K562 (cell line): ENCODE results near the gene VAT1L. TPM values are rescaled to one million over a fixed set of nuclear protein-coding genes. Genes with fewer than 3 reads are reported as not detected.

Experiments used
- ATAC-seq: fragments of 200-7000 bp; cut with Tn5 transposase; 3 replicates; pipeline ENCODE4 v1.9.1; 2020; ENCODE audit warnings: moderate library complexity
- BruUV-seq: library from RNA; stranded (reverse); fragments of 400-500 nt; replicated peaks from 2 replicates; lab custom pipeline; 2021; lab: Mats Ljungman, UMichigan
- CTCF ChIA-PET: fragments of 300-600 bp; formaldehyde crosslinking; extraction: SDS; loops from one replicate; lab custom pipeline; 2021; ENCODE audit warnings: low intra/inter-chr PET ratio; lab: Yijun Ruan, JAX
- POLR2A ChIA-PET: fragments of 300-600, 350-650 bp; sonication (Branson Sonifier 250); formaldehyde crosslinking; extraction: SDS; loops from one replicate; lab custom pipeline; 2021; ENCODE audit warnings: antibody characterized with exemption, inconsistent platforms; lab: Yijun Ruan, JAX
- DNase-seq, 4 experiments: peaks; one replicate each; pipeline versions ENCODE4 v3.0.0 to v3.0.0-alpha.2; 2011 to 2018; ENCODE audit warnings: low spot score in 3 of 4, mixed read lengths in 3 of 4; ENCODE audit errors: extremely low read depth in 1 of 4
- FAIRE-seq: peaks from 2 replicates; lab custom pipeline; 2011; peaks lifted over from hg19 to GRCh38; lab: Jason Lieb, UNC
- H2AFZ ChIP-seq: 2 replicates; pipeline ENCODE4 v1.6.0; 2011; ENCODE audit warnings: low read depth, low read length, control low read depth, inconsistent platforms
- H3K27ac ChIP-seq: fragments of 200-600 bp; 3 replicates; pipeline ENCODE4 v1.8.0; 2011; ENCODE audit warnings: low read depth, mild to moderate bottlenecking, control low read depth, inconsistent platforms, low read length, moderate library complexity, mixed read lengths; ENCODE audit errors: extremely low read depth
- H3K27me3 ChIP-seq, 2 experiments: fragments of 300-600 bp in 1 of 2; 2 replicates in 1 of 2; 3 replicates in 1 of 2; pipeline versions ENCODE4 v1.6.0 to v1.8.0; 2011; ENCODE audit warnings: inconsistent platforms in 2 of 2, low read length in 2 of 2, mild to moderate bottlenecking in 1 of 2, mixed read lengths in 1 of 2, moderate library complexity in 1 of 2; ENCODE audit not compliant: control insufficient read depth in 2 of 2, insufficient read depth in 2 of 2
- H3K36me3 ChIP-seq: fragments of 300-600 bp; 3 replicates; pipeline ENCODE4 v1.8.0; 2011; ENCODE audit warnings: mild to moderate bottlenecking, low read length, inconsistent platforms; ENCODE audit not compliant: control insufficient read depth, insufficient read depth
- H3K4me1 ChIP-seq, 2 experiments: fragments of 200-600 bp in 1 of 2; replicated peaks in 1 of 2; 2 replicates in 1 of 2; 3 replicates in 1 of 2; pipeline versions ENCODE4 v1.5.1 to v1.8.0; 2011; ENCODE audit warnings: inconsistent platforms in 2 of 2, low read length in 2 of 2, mild to moderate bottlenecking in 1 of 2, mixed read lengths in 1 of 2, moderate library complexity in 1 of 2; ENCODE audit not compliant: control insufficient read depth in 2 of 2, insufficient read depth in 2 of 2
- H3K4me2 ChIP-seq: 2 replicates; pipeline ENCODE4 v1.6.1; 2011; ENCODE audit warnings: low read length, control low read depth, inconsistent platforms, mixed read lengths; ENCODE audit not compliant: insufficient read depth
- H3K4me3 ChIP-seq: fragments of 200-600 bp; sonication (generic), shearing (Covaris generic); 2 replicates; pipeline ENCODE4 v1.5.1; 2016; ENCODE audit warnings: control low read depth, inconsistent platforms
- H3K79me2 ChIP-seq: fragments of 200-600 bp; 3 replicates; pipeline ENCODE4 v1.8.0; 2011; ENCODE audit warnings: low read length, inconsistent platforms; ENCODE audit not compliant: control insufficient read depth, insufficient read depth
- H3K9ac ChIP-seq, 2 experiments: 2 replicates each; pipeline versions ENCODE4 v1.6.0 to v1.6.1; 2011; ENCODE audit warnings: low read depth in 2 of 2, low read length in 2 of 2, control low read depth in 1 of 2, inconsistent platforms in 1 of 2, mild to moderate bottlenecking in 1 of 2, mixed read lengths in 1 of 2; ENCODE audit not compliant: insufficient read depth in 1 of 2
- H3K9me1 ChIP-seq: one replicate; pipeline ENCODE4 v1.6.0; 2011; ENCODE audit warnings: inconsistent platforms, mild to moderate bottlenecking, low read length, moderate library complexity; ENCODE audit not compliant: control insufficient read depth, insufficient read depth
- H3K9me3 ChIP-seq: replicated peaks from 2 replicates; pipeline ENCODE4 v1.5.1; 2011; ENCODE audit warnings: low read depth, low read length, inconsistent platforms; ENCODE audit not compliant: control insufficient read depth, insufficient read depth
- H4K20me1 ChIP-seq: replicated peaks from 2 replicates; pipeline ENCODE4 v1.6.1; 2011; ENCODE audit warnings: low read length, inconsistent platforms, mixed read lengths; ENCODE audit not compliant: control insufficient read depth, insufficient read depth
- ATF2 ChIP-seq: sonication (generic); formaldehyde crosslinking; IDR thresholded peaks from 2 replicates; pipeline ENCODE4 v1.8.1; 2022; ENCODE audit warnings: missing genetic modification reagents
- BRF2 ChIP-seq: IDR thresholded peaks from 3 replicates; pipeline ENCODE4 v1.6.1; 2011; ENCODE audit warnings: borderline replicate concordance, mild to moderate bottlenecking; ENCODE audit not compliant: insufficient read length, insufficient read depth
- CC2D1A ChIP-seq: fragments of 450-650 bp; IDR thresholded peaks from 2 replicates; pipeline ENCODE4 v1.6.1; 2017; ENCODE audit warnings: mild to moderate bottlenecking
- MYBL2 ChIP-seq, 2 experiments: fragments of 450-650 bp in 1 of 2; sonication (generic) in 1 of 2; formaldehyde crosslinking in 1 of 2; IDR thresholded peaks; 2 replicates each; pipeline versions ENCODE4 v1.6.1 to v1.8.1; 2017 to 2022; ENCODE audit warnings: borderline replicate concordance in 1 of 2, inconsistent platforms in 1 of 2, low read depth in 1 of 2, mild to moderate bottlenecking in 1 of 2, missing genetic modification reagents in 1 of 2, moderate library complexity in 1 of 2
- ZNF165 ChIP-seq: fragments of 250-450 bp; sonication (Bioruptor Pico); IDR thresholded peaks from 2 replicates; pipeline ENCODE4 v1.4.0; 2020; ENCODE audit warnings: borderline replicate concordance
- ZNF740 ChIP-seq, 3 experiments: fragments of 200-800 bp in 1 of 3; sonication (Bioruptor generic) in 1 of 3; sonication (generic) in 1 of 3; formaldehyde crosslinking in 1 of 3; IDR thresholded peaks; 2 replicates each; pipeline versions ENCODE4 v1.6.1 to v1.8.0; 2016 to 2022; ENCODE audit warnings: mild to moderate bottlenecking in 2 of 3, missing compliant biosample characterization in 2 of 3, missing genetic modification characterization in 2 of 3, missing genetic modification reagents in 1 of 3
- WGBS: fragments of 100-300 bp; shearing (Covaris generic); methylation state at CpG from one replicate; pipeline ENCODE4 v1.1.6; 2016; ENCODE audit warnings: low coverage, mixed read lengths; ENCODE audit not compliant: insufficient coverage; ENCODE audit errors: missing lambda C conversion rate; 5-methylcytosine and 5-hydroxymethylcytosine counted together
- in situ Hi-C: fragments of 300-500 bp; cut with MboI; formaldehyde crosslinking; loops from 4 replicates; pipeline ENCODE4 v1.15.0; 2018; ENCODE audit warnings: inconsistent platforms, mixed read lengths
- intact Hi-C: fragments of 100-400 bp; cut with micrococcal nuclease; formaldehyde crosslinking; loops from 2 replicates; pipeline ENCODE4 v1.14.2; 2022
- polyA plus RNA-seq, 8 experiments: library from polyadenylated mRNA; depleted of rRNA in 4 of 8; stranded (reverse) in 5 of 8; unstranded in 3 of 8; fragments of >200 nt; fragmentation: Nextera tagmentation in 2 of 8; fragmentation: Illumina TruSeq in 1 of 8; extraction: Ambion mirVana in 2 of 8; extraction: Trizol in 1 of 8; gene quantifications; 2 replicates each; pipeline versions ENCODE4 v1.2.1 to v1.2.3, GENCODE V29; 2011 to 2014; ENCODE audit warnings: inconsistent platforms in 1 of 8, missing spikeins in 1 of 8
- total RNA-seq, 7 experiments: library from RNA; depleted of rRNA in 6 of 7; stranded (reverse); fragments of >200 nt in 6 of 7; fragmentation: Illumina TruSeq in 2 of 7; extraction: Trizol in 2 of 7; gene quantifications; 2 replicates each; pipeline versions ENCODE4 v1.2.1 to v1.2.3, GENCODE V29; 2011 to 2021; ENCODE audit warnings: low replicate concordance in 1 of 7

VAT1L gene
- total and polyA plus RNA-seq, 9 of the 15 experiments (the other 6 are each of a cell fraction or from before 2014, with no cell fraction given): 0.01 TPM; not detected in 8

GRCh38 chr16:77759201-77759600 is 29.2 kb upstream of the VAT1L start (continued):
- TF ChIP-seq ATF2 (CRISPR knock-in tag): no peak
- no peak for TF ChIP-seq BRF2

GRCh38 chr16:77759821-77760220 is 28.5 kb upstream of the VAT1L start:
- Histone ChIP-seq H3K4me1 (no peaks in the 10 kb centered on the region), H3K9me3 (no peaks in the 10 kb centered on the region), H4K20me1 (no peaks in the 10 kb centered on the region), H3K27ac (no peak overlapping the region), H3K9me1 (no peaks in the 10 kb centered on the region), H3K4me2 (no peak overlapping the region), H2AFZ (no peak overlapping the region), H3K4me3 (no peak overlapping the region), H3K36me3 (no peaks in the 10 kb centered on the region), H3K9ac (no peak overlapping the region), H3K79me2 (no peaks in the 10 kb centered on the region), H3K27me3 (no peaks in the 10 kb centered on the region)
- ChIA-PET CTCF (no interaction called here), POLR2A (no interaction called here)
- ATAC-seq: no peak
- 2% methylated on average over 3 of the region's 3 CpGs for WGBS
- intact Hi-C loops (no loop called here), in situ Hi-C loops (no loop called here)
- TF ChIP-seq ZNF740 (CRISPR knock-in tag; IDR thresholded peaks at IDR 0.05) (no peak), ZNF740 (tag; IDR thresholded peaks at IDR 0.05) (no peak), MYBL2 (IDR thresholded peaks at IDR 0.05; ENCODE audit: low read depth) (no peak), MYBL2 (CRISPR knock-in tag; IDR thresholded peaks at IDR 0.05; ENCODE audit: borderline replicate concordance) (no peak), CC2D1A (no peak), ZNF165 (CRISPR knock-in tag) (no peak)
- no peak for FAIRE-seq
- no peak for DNase-seq
- no TSS peak for BruUV-seq
